HL-60 (cell line): Measurements from ENCODE around the gene AGO1.

Source experiments
- GABPA ChIP-seq: IDR thresholded peaks from 2 replicates; pipeline ENCODE4 v1.6.1; 2012; ENCODE audit warnings: low read depth
- POLR2AphosphoS5 ChIP-seq: IDR thresholded peaks from 2 replicates; pipeline ENCODE4 v1.6.1; 2012; ENCODE audit warnings: low read depth
- TF ChIP-seq, protein P1 (sequence below): IDR thresholded peaks from one replicate; pipeline ENCODE4 v1.5.1; 2011; ENCODE audit warnings: low read length, control low read depth, inconsistent platforms; ENCODE audit not compliant: insufficient read depth
- TF ChIP-seq, protein P2 (sequence below): IDR thresholded peaks from 2 replicates; pipeline ENCODE4 v1.6.1; 2012; ENCODE audit warnings: low read depth; ENCODE audit not compliant: insufficient replicate concordance

DNA sequence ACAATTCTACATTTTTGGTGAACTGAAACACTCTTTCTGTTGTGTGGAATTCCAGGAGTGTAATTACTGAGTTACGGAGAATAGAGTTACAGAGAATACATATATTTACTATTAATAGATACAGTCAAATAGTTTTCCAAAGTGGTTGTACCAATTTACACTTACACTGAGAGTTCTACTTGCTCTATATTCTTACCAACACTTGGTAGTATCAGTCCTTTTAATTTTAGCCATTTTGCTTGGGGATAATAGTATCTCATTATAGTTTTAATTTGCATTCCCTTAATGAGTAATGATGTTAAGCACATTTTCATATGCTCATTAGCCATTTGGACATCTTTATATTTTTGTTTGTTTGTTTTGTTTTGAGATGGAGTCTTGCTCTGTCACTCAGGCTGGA lies 46.3 kb upstream of the AGO1 start:
- TF ChIP-seq, protein P1, sequence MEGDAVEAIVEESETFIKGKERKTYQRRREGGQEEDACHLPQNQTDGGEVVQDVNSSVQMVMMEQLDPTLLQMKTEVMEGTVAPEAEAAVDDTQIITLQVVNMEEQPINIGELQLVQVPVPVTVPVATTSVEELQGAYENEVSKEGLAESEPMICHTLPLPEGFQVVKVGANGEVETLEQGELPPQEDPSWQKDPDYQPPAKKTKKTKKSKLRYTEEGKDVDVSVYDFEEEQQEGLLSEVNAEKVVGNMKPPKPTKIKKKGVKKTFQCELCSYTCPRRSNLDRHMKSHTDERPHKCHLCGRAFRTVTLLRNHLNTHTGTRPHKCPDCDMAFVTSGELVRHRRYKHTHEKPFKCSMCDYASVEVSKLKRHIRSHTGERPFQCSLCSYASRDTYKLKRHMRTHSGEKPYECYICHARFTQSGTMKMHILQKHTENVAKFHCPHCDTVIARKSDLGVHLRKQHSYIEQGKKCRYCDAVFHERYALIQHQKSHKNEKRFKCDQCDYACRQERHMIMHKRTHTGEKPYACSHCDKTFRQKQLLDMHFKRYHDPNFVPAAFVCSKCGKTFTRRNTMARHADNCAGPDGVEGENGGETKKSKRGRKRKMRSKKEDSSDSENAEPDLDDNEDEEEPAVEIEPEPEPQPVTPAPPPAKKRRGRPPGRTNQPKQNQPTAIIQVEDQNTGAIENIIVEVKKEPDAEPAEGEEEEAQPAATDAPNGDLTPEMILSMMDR = no peak
- no peak for TF ChIP-seq GABPA
- TF ChIP-seq, protein P2, sequence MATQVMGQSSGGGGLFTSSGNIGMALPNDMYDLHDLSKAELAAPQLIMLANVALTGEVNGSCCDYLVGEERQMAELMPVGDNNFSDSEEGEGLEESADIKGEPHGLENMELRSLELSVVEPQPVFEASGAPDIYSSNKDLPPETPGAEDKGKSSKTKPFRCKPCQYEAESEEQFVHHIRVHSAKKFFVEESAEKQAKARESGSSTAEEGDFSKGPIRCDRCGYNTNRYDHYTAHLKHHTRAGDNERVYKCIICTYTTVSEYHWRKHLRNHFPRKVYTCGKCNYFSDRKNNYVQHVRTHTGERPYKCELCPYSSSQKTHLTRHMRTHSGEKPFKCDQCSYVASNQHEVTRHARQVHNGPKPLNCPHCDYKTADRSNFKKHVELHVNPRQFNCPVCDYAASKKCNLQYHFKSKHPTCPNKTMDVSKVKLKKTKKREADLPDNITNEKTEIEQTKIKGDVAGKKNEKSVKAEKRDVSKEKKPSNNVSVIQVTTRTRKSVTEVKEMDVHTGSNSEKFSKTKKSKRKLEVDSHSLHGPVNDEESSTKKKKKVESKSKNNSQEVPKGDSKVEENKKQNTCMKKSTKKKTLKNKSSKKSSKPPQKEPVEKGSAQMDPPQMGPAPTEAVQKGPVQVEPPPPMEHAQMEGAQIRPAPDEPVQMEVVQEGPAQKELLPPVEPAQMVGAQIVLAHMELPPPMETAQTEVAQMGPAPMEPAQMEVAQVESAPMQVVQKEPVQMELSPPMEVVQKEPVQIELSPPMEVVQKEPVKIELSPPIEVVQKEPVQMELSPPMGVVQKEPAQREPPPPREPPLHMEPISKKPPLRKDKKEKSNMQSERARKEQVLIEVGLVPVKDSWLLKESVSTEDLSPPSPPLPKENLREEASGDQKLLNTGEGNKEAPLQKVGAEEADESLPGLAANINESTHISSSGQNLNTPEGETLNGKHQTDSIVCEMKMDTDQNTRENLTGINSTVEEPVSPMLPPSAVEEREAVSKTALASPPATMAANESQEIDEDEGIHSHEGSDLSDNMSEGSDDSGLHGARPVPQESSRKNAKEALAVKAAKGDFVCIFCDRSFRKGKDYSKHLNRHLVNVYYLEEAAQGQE = no peak
- TF ChIP-seq POLR2AphosphoS5 = no peak
